ENCODE data around the gene GPC6. TPM values are rescaled to one million over a fixed set of nuclear protein-coding genes. Genes with fewer than 3 reads are reported as not detected.

GPC6 gene
- total and polyA plus RNA-seq, 9 of the 15 experiments (the other 6 are each of a cell fraction or from before 2014, with no cell fraction given): under 0.01 to 0.20 (median 0.01) TPM; not detected in 4

- TF ChIP-seq ZNF318 (IDR thresholded peaks at IDR 0.05; ENCODE audit: borderline replicate concordance in 1 of 2, low read depth in 1 of 2): no peak
- TF ChIP-seq RNF219 (CRISPR knock-in tag; IDR thresholded peaks at IDR 0.05): no peak
- TF ChIP-seq TSHZ1 (CRISPR knock-in tag; IDR thresholded peaks at IDR 0.05): no peak
- no peak for TF ChIP-seq NFE2 (IDR thresholded peaks at IDR 0.05; ENCODE audit: low read depth)
- no peak for TF ChIP-seq SIRT6 (IDR thresholded peaks at IDR 0.05; ENCODE audit: low read depth, low read length)
- TF ChIP-seq ZNF511 (CRISPR knock-in tag; IDR thresholded peaks at IDR 0.05): no peak
- no peak for TF ChIP-seq CHD2 (IDR thresholded peaks at IDR 0.05; ENCODE audit: low read depth, low read length)
- no peak for TF ChIP-seq PCBP1 (IDR thresholded peaks at IDR 0.05; ENCODE audit: low read depth, low read length, poor library complexity, severe bottlenecking)
These were observed 1097.5 kb downstream of the GPC6 start (continued) for GRCh38 chr13:94323764-94324758.
